Choroid plexus epithelial cell (primary cell): ENCODE data around the gene DIPK1B.

Source experiments
- DNase-seq: peaks from one replicate; pipeline ENCODE4 v3.0.0-alpha.2; 2010; ENCODE audit warnings: low read depth
- H3K4me3 ChIP-seq: 2 replicates; pipeline ENCODE4 v1.5.1; 2011; ENCODE audit warnings: low read depth, mild to moderate bottlenecking, control low read depth, low read length, moderate library complexity
- TF ChIP-seq, protein P1 (sequence below): conservative IDR thresholded peaks from 2 replicates; pipeline ENCODE4 v1.5.1; 2011; ENCODE audit warnings: low read depth, mild to moderate bottlenecking, control low read depth, inconsistent platforms, low read length, moderate library complexity

The DIPK1B gene

DNA sequence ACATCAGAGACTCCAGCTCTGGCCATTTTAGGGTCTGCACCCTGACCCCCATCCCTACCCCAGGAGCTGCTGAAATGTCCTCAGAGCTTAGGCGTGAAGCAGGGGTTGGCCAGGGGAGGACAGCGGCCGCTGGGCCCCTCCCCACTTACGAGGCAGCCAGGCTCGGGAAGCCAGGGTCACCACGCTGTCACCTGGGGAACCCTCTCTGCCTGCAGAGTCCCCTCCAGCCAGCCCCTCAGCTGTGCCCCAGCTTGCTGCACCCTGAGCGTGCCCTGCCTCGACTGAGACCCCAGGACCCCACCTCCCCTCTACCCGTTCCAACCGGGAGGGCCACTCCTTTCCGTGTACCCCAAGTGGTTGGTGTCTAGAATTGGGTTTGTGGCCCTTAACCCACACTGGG lies 27.7 kb downstream of the DIPK1B start:
- H3K4me3 ChIP-seq: no peak overlapping the region
- TF ChIP-seq, protein P1, sequence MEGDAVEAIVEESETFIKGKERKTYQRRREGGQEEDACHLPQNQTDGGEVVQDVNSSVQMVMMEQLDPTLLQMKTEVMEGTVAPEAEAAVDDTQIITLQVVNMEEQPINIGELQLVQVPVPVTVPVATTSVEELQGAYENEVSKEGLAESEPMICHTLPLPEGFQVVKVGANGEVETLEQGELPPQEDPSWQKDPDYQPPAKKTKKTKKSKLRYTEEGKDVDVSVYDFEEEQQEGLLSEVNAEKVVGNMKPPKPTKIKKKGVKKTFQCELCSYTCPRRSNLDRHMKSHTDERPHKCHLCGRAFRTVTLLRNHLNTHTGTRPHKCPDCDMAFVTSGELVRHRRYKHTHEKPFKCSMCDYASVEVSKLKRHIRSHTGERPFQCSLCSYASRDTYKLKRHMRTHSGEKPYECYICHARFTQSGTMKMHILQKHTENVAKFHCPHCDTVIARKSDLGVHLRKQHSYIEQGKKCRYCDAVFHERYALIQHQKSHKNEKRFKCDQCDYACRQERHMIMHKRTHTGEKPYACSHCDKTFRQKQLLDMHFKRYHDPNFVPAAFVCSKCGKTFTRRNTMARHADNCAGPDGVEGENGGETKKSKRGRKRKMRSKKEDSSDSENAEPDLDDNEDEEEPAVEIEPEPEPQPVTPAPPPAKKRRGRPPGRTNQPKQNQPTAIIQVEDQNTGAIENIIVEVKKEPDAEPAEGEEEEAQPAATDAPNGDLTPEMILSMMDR: no peak
- no peak for DNase-seq

DNA sequence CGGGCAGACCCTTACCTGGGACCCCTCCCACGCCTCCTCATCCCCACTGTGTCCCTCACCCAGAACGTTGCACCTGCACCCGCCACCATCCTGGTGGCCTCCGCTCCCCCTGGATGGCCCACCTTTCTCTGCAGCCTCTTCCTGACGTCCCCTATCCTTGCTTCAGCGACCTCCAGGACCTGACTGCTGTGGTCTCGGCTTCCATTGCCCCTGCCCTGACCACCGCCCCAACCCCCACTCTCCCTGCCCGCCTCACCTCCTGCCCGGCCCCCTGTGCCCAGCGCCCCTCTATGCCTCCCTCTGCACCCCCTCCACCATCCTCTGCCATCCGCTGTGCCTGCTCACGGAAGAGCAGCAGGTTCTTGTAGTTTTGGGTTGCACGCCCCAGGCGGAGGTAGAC lies 28.1 kb downstream of the DIPK1B start:
- DNase-seq: no peak
- H3K4me3 ChIP-seq: no peak overlapping the region
- TF ChIP-seq, protein P1: no peak

DNA sequence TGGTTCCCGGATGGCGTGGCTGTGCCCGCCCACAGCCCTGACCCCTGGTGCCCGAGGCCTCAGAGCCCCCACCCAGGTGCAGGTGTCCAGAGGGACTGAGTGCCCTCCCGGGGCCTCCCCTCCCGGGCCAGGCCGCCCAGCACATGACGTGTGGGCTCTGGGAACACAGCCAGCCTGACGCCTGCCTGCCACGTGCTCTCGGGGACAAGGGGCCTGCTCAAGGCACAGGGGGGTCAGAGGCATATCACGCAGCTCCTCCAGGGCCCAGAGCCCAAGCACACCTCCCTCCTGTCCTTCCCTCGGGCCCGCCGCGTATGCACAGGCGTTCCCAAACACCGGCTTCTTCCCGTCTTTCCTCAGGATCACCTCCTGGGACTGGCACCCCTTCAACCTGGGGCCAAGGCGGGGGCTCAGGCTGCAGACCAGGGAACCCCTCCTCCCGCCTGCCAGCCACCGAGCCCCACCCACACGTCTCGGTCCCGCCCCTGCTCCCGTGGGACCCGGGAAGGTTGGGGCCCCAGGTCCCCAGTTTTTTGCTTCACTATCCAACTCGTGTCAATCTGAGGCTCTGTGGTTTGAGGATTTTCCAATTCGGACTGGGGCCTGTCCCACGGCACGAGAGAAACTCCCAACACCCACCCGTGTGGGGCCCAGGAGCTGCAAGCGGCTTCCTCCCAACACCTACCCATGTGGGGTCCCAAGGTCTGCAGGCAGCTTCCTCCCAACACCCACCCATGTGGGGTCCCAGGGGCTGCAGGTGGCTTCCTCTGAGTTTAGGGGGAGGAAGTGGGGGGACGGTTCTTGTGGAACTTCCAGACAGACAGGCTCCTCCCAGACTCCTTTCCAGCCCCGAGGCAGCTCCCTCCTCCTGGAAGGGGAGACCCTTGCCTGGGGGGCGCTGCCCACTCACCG lies 28.9 kb downstream of the DIPK1B start:
- no peak for DNase-seq
- TF ChIP-seq, protein P1: no peak
- H3K4me3 ChIP-seq: no peak overlapping the region

GRCh38 chr9:136741883-136742571 lies 29.7 kb downstream of the DIPK1B start:
- TF ChIP-seq, protein P1: no peak
- no peak overlapping the region for H3K4me3 ChIP-seq
- DNase-seq: no peak

- TF ChIP-seq, protein P1: peak; percentile 50
- no peak within 1 kb of the TSS for H3K4me3 ChIP-seq
- no peak for DNase-seq
These were observed 30.4 kb downstream of the DIPK1B start, which contains the start of gene LCN10 for GRCh38 chr9:136742591-136743391. LCN10 (minus strand) TSS chr9:136742940; CDS start chr9:136742903, 37 bp downstream.

GRCh38 chr9:136743639-136744211 lies 31.4 kb downstream of the DIPK1B start:
- TF ChIP-seq, protein P1: no peak
- H3K4me3 ChIP-seq: no peak overlapping the region
- DNase-seq: no peak
